Activated CD8-positive, alpha-beta T cell treated with anti-CD3 and anti-CD28 coated beads for 36 hours (primary cell): ENCODE data around the gene EOGT. TPM values are rescaled to one million over a fixed set of nuclear protein-coding genes. Genes with fewer than 3 reads are reported as not detected.

Experiments
- ATAC-seq: fragments of 200-7000 bp; cut with Tn5 transposase; one replicate; pipeline ENCODE4 v1.10.0; 2021; ENCODE audit warnings: mild to moderate bottlenecking, moderate library complexity
- CTCF ChIA-PET: fragments of 350-600 bp; sonication (Branson Sonifier 250); formaldehyde crosslinking; loops from one replicate; lab custom pipeline; 2021; ENCODE audit warnings: antibody characterized with exemption; lab: Charles Lee
- POLR2A ChIA-PET: fragments of 350-600 bp; sonication (Branson Sonifier 250); formaldehyde crosslinking; loops from one replicate; lab custom pipeline; 2021; ENCODE audit warnings: antibody characterized with exemption; lab: Charles Lee
- DNase-seq: peaks from one replicate; pipeline ENCODE4 v3.0.0-alpha.2; 2020
- H3K27ac Mint-ChIP-seq: one replicate; pipeline ENCODE4 v1.8.0; 2021; ENCODE audit warnings: mild to moderate bottlenecking, mixed read lengths
- H3K27me3 Mint-ChIP-seq: one replicate; pipeline ENCODE4 v1.8.0; 2021; ENCODE audit warnings: mixed read lengths
- H3K36me3 Mint-ChIP-seq: one replicate; pipeline ENCODE4 v1.8.0; 2021; ENCODE audit warnings: low read depth, mixed read lengths
- H3K4me1 Mint-ChIP-seq: one replicate; pipeline ENCODE4 v1.8.0; 2021; ENCODE audit warnings: low read depth, mixed read lengths
- H3K4me3 Mint-ChIP-seq: one replicate; pipeline ENCODE4 v1.8.0; 2021; ENCODE audit warnings: mild to moderate bottlenecking, moderate library complexity, mixed read lengths
- H3K9me3 Mint-ChIP-seq: one replicate; pipeline ENCODE4 v1.8.0; 2021; ENCODE audit warnings: mixed read lengths
- intact Hi-C: fragments of 100-400 bp; cut with micrococcal nuclease; formaldehyde crosslinking; loops from one replicate; pipeline ENCODE4 v1.10.0; 2022
- total RNA-seq, 2 experiments: library from RNA; stranded (reverse); gene quantifications; one replicate each; pipeline ENCODE4 v1.2.3, GENCODE V29; 2021
- TF ChIP-seq, protein P1 (sequence below): fragments of 200-600 bp; IDR thresholded peaks from one replicate; pipeline ENCODE4 v1.8.0; 2022; ENCODE audit warnings: antibody characterized with exemption, mild to moderate bottlenecking

Gene EOGT
- total RNA-seq, 2 experiments from 2014 or later, result 4.3 to 4.9 TPM

DNA sequence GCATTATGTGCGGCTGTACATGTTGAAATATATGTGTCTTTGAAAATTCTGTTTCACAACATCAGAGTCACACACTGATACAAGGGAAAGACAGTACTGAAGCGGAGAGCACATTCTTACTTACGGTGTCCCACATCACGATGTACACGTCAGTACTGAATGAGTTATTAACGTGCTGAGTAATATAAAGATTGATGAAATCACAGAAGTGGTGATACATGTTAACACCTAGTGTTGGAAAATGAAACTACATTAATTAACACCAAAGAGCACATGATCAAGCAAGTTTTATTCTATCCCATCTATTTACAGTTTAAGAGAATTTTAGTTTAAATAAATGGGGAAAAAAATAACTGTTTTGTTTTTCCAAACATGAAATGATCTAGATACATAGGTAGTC is 15.6 kb downstream of the EOGT start:
- H3K27ac Mint-ChIP-seq, result no peak overlapping the region
- ChIA-PET CTCF (no interaction called here), POLR2A (no interaction called here)
- H3K36me3 Mint-ChIP-seq, result peaks cover 29% of the 10 kb centered on the region
- intact Hi-C loops, result no loop called here
- no peak overlapping the region for H3K4me3 Mint-ChIP-seq
- H3K9me3 Mint-ChIP-seq, result no peaks in the 10 kb centered on the region
- peak; percentile 83 for ATAC-seq
- H3K27me3 Mint-ChIP-seq, result no peaks in the 10 kb centered on the region
- peaks cover 6% of the 10 kb centered on the region for H3K4me1 Mint-ChIP-seq
- TF ChIP-seq, protein P1, sequence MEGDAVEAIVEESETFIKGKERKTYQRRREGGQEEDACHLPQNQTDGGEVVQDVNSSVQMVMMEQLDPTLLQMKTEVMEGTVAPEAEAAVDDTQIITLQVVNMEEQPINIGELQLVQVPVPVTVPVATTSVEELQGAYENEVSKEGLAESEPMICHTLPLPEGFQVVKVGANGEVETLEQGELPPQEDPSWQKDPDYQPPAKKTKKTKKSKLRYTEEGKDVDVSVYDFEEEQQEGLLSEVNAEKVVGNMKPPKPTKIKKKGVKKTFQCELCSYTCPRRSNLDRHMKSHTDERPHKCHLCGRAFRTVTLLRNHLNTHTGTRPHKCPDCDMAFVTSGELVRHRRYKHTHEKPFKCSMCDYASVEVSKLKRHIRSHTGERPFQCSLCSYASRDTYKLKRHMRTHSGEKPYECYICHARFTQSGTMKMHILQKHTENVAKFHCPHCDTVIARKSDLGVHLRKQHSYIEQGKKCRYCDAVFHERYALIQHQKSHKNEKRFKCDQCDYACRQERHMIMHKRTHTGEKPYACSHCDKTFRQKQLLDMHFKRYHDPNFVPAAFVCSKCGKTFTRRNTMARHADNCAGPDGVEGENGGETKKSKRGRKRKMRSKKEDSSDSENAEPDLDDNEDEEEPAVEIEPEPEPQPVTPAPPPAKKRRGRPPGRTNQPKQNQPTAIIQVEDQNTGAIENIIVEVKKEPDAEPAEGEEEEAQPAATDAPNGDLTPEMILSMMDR, result no peak
- DNase-seq, result no peak

DNA sequence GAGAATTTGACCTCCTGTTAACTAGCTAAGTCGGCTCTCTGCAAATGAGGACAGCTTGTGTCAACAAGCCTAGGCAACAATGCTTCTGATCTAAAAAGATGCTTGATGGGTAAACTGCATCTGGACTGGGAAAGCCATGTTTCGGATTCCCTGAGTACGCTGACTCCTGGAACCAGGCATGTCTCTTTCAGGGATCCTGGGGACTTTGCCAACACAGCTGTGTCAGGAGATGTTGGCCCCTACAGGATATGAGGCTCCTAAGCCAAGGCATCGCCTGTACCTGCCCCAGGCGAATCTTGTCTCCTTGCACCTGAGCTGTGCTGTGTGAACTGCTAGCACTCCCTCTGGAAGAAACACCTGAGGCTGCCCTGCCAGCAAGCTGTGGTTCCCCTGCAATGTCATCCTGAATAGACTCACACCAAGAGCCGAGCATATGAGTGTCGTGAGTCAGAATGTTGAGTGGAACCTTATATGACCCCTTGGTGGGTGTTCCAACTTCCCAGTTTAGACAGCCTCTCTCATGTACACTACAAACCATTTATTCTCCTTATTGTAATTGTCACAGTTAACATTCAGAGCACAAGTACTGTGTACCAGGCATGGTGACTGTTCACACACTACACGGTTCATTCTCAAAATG is 17.0 kb downstream of the EOGT start:
- TF ChIP-seq, protein P1, result no peak
- H3K36me3 Mint-ChIP-seq, result peaks cover 33% of the 10 kb centered on the region
- CTCF ChIA-PET, result no interaction called here
- intact Hi-C loops, result no loop called here
- H3K9me3 Mint-ChIP-seq, result no peaks in the 10 kb centered on the region
- H3K27me3 Mint-ChIP-seq, result no peaks in the 10 kb centered on the region
- POLR2A ChIA-PET, result interaction anchor here (0.6 to 2.0 kb wide), 3 partner anchors 9 to 16 kb away, joined by 3 to 7 read pairs (median 4); no protein-coding TSS in a partner anchor
- H3K27ac Mint-ChIP-seq, result peak overlapping the region; percentile 6
- DNase-seq (no peak), ATAC-seq (no peak)
- peaks cover 6% of the 10 kb centered on the region for H3K4me1 Mint-ChIP-seq
- no peak overlapping the region for H3K4me3 Mint-ChIP-seq

DNA sequence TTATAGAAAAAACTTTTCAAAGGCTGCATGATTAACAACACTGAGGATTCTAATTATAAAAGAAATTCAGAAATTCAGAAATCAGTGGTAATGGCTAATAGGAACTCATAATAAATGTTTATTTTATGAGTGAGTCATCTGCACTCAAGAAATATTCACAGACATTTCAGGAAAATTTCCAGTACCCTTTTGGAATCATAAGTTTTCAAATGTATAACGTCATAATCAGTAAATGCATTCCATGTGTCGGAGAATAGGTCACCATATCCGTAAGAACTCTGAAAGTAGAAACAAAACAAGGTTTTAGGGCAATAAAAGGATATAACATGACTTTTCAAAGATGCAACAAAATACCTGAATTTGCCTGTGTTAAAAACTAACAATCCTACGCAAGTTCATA is 24.7 kb downstream of the EOGT start:
- TF ChIP-seq, protein P1, result no peak
- Mint-ChIP-seq H3K9me3 (no peaks in the 10 kb centered on the region), H3K27me3 (no peaks in the 10 kb centered on the region), H3K4me1 (peaks cover 3% of the 10 kb centered on the region), H3K36me3 (peaks cover 39% of the 10 kb centered on the region), H3K27ac (no peak overlapping the region), H3K4me3 (no peak overlapping the region)
- ChIA-PET CTCF (no interaction called here), POLR2A (no interaction called here)
- DNase-seq, result no peak
- intact Hi-C loops, result no loop called here
- ATAC-seq, result no peak

DNA sequence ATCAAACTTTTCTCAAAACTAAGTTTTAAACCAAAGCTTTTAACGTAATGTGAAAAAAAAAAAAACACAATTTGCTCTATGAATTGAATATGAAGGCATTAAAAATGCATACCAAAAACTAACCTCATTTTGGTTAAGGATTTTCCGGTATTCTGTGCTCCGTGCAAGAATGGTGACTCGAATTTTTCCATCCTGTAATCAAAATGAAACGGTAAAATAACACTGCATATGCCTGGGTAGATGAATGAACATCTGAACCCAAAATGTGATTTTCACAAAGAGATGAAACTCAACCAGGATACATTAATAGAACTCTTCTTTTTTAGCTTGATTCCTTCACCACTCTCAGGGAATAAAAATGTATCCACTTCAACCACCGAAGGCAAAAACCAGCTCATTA is 26.2 kb downstream of the EOGT start:
- CTCF ChIA-PET, result interaction anchor here (0.8 to 1.2 kb wide), 2 partner anchors 10 to 118 kb away, joined by 3 to 4 read pairs; no protein-coding TSS in a partner anchor
- TF ChIP-seq, protein P1, result no peak
- H3K36me3 Mint-ChIP-seq, result peaks cover 34% of the 10 kb centered on the region
- H3K4me3 Mint-ChIP-seq, result no peak overlapping the region
- H3K4me1 Mint-ChIP-seq, result peaks cover 3% of the 10 kb centered on the region
- intact Hi-C loops, result no loop called here
- DNase-seq (no peak), ATAC-seq (no peak)
- no peaks in the 10 kb centered on the region for H3K9me3 Mint-ChIP-seq
- no peak overlapping the region for H3K27ac Mint-ChIP-seq
- H3K27me3 Mint-ChIP-seq, result no peaks in the 10 kb centered on the region
- POLR2A ChIA-PET, result interaction anchor here (1.7 kb wide), 1 partner anchor 9 kb away, joined by 7 read pairs; no protein-coding TSS in a partner anchor

DNA sequence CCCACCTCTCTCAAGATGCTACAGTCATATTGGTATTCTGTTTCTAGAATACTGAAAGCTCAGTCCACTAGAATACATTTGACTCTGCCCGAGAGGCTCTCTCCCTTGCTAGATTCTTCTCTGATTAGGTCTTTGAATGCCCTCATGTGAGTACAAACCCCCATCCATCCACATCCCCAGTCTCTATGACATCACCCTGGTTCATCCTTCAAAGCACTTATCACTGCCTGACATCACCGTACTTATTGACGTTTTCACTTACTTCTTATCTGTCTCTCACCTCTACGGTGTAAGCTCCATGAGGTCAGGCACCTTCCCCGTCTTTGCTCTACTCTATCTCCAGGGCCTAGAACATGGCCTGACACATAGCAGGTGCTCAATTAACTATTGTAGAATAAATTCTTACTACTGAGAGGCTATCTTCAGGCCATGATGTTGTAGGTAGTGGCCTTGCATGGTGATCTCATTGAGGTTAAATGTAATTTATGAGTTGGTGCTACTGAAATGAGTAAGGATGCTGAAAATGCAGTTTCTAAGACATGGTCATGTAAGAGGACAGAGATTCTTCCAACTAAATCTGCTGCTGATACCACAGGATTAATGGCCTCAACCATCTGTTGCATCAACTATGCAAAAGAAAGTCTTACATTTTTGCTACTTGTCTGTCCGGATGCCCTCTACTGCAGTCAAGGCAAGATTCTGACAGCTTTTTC is 26.8 kb downstream of the EOGT start:
- Mint-ChIP-seq H3K4me3 (no peak overlapping the region), H3K4me1 (peaks cover 3% of the 10 kb centered on the region), H3K36me3 (peaks cover 28% of the 10 kb centered on the region), H3K9me3 (no peaks in the 10 kb centered on the region), H3K27me3 (no peaks in the 10 kb centered on the region), H3K27ac (peak overlapping the region; percentile 13)
- ATAC-seq (peak; percentile 30), DNase-seq (no peak)
- CTCF ChIA-PET, result interaction anchor here (1.2 kb wide), 1 partner anchor 10 kb away, joined by 4 read pairs; no protein-coding TSS in a partner anchor
- POLR2A ChIA-PET, result interaction anchor here (1.7 kb wide), 1 partner anchor 9 kb away, joined by 7 read pairs; no protein-coding TSS in a partner anchor
- intact Hi-C loops, result no loop called here
- TF ChIP-seq, protein P1, result no peak
